Endothelial cell of umbilical vein (primary cell): Measurements from ENCODE around the gene CAPN8. TPM values are rescaled to one million over a fixed set of nuclear protein-coding genes. Genes with fewer than 3 reads are reported as not detected.

ENCODE experiments used
- BruUV-seq: library from RNA; stranded (reverse); fragments of 400-500 nt; replicated peaks from 2 replicates; lab custom pipeline; 2021; lab: Mats Ljungman, UMichigan
- CTCF ChIA-PET: fragments of 300-600, 350-600 bp; sonication (Branson Sonifier 250); formaldehyde crosslinking; loops from one replicate; lab custom pipeline; 2021; ENCODE audit warnings: antibody characterized with exemption, inconsistent platforms; lab: Charles Lee
- POLR2A ChIA-PET: fragments of 300-600, 350-600 bp; sonication (Branson Sonifier 250); formaldehyde crosslinking; loops from one replicate; lab custom pipeline; 2021; ENCODE audit warnings: antibody characterized with exemption, inconsistent platforms; lab: Charles Lee
- DNase-seq: peaks from one replicate; pipeline ENCODE4 v3.0.0-alpha.2; 2011; ENCODE audit warnings: low read depth, low spot score
- FAIRE-seq: peaks from 2 replicates; lab custom pipeline; 2011; peaks lifted over from hg19 to GRCh38; lab: Jason Lieb, UNC
- H2AFZ ChIP-seq: 2 replicates; pipeline ENCODE4 v1.6.0; 2012; ENCODE audit warnings: low read depth, low read length, control low read depth, inconsistent platforms
- H3K27ac ChIP-seq: 2 replicates; pipeline ENCODE4 v1.5.1; 2011; ENCODE audit warnings: low read depth, mild to moderate bottlenecking, control low read depth, low read length, moderate library complexity; ENCODE audit not compliant: insufficient read depth
- H3K27me3 ChIP-seq, 2 experiments: 2 replicates each; pipeline versions ENCODE4 v1.6.0 to v1.6.1; 2011; ENCODE audit warnings: low read length in 2 of 2, mixed read lengths in 1 of 2; ENCODE audit not compliant: control insufficient read depth in 2 of 2, insufficient read depth in 2 of 2
- H3K36me3 ChIP-seq, 2 experiments: 2 replicates in 1 of 2; 3 replicates in 1 of 2; pipeline ENCODE4 v1.5.1; 2011; ENCODE audit warnings: low read length in 2 of 2, mild to moderate bottlenecking in 1 of 2, moderate library complexity in 1 of 2; ENCODE audit not compliant: control insufficient read depth in 2 of 2, insufficient read depth in 2 of 2; ENCODE audit errors: extremely low read depth in 1 of 2
- H3K4me1 ChIP-seq: 3 replicates; pipeline ENCODE4 v1.5.1; 2011; ENCODE audit warnings: mild to moderate bottlenecking, low read length; ENCODE audit not compliant: control insufficient read depth, insufficient read depth; ENCODE audit errors: extremely low read depth
- H3K4me2 ChIP-seq: 2 replicates; pipeline ENCODE4 v1.6.1; 2011; ENCODE audit warnings: low read length, control low read depth, mixed read lengths; ENCODE audit not compliant: insufficient read depth
- H3K4me3 ChIP-seq, 3 experiments: fragments of 200-600 bp in 1 of 3; sonication (generic), shearing (Covaris generic) in 1 of 3; replicated peaks in 1 of 3; 2 replicates each; pipeline ENCODE4 v1.5.1; 2011 to 2016; ENCODE audit warnings: control low read depth in 3 of 3, low read length in 3 of 3, mild to moderate bottlenecking in 2 of 3, inconsistent platforms in 1 of 3, low read depth in 1 of 3, moderate library complexity in 1 of 3; ENCODE audit not compliant: insufficient read depth in 1 of 3
- H3K79me2 ChIP-seq: 2 replicates; pipeline ENCODE4 v1.6.0; 2012; ENCODE audit warnings: low read length, inconsistent platforms; ENCODE audit not compliant: control insufficient read depth, insufficient read depth
- H3K9ac ChIP-seq: replicated peaks from 2 replicates; pipeline ENCODE3; 2011; ENCODE audit warnings: low read length, control low read depth; ENCODE audit not compliant: insufficient read depth; ENCODE audit errors: extremely low read depth
- H3K9me1 ChIP-seq: replicated peaks from 3 replicates; pipeline ENCODE4 v1.6.0; 2011; ENCODE audit warnings: mild to moderate bottlenecking, low read length; ENCODE audit not compliant: control insufficient read depth, insufficient read depth; ENCODE audit errors: extremely low read depth
- H3K9me3 ChIP-seq: replicated peaks from 2 replicates; pipeline ENCODE4 v1.5.1; 2012; ENCODE audit warnings: low read length, inconsistent platforms; ENCODE audit not compliant: control insufficient read depth, insufficient read depth
- H4K20me1 ChIP-seq: replicated peaks from 2 replicates; pipeline ENCODE3; 2011; ENCODE audit warnings: mild to moderate bottlenecking, low read length; ENCODE audit not compliant: control insufficient read depth, insufficient read depth; ENCODE audit errors: extremely low read depth
- CTCF ChIP-seq, 2 donors: IDR thresholded peaks; 1 replicate in 1 of 2; 2 replicates in 1 of 2; pipeline ENCODE4 v1.5.1; 2011; ENCODE audit warnings: low read length in 2 of 2, mild to moderate bottlenecking in 2 of 2, moderate library complexity in 2 of 2, control low read depth in 1 of 2, inconsistent platforms in 1 of 2, low read depth in 1 of 2; ENCODE audit not compliant: insufficient read depth in 1 of 2; ENCODE audit errors: extremely low read depth in 1 of 2
- EZH2 ChIP-seq: IDR thresholded peaks from 2 replicates; pipeline ENCODE4 v1.6.1; 2012; ENCODE audit warnings: borderline replicate concordance, low read depth, mild to moderate bottlenecking, moderate library complexity, low read length, inconsistent platforms; ENCODE audit not compliant: severe bottlenecking
- FOS ChIP-seq: IDR thresholded peaks from 2 replicates; pipeline ENCODE4 v1.6.1; 2011; ENCODE audit warnings: mild to moderate bottlenecking, low read length, moderate library complexity, borderline replicate concordance; ENCODE audit not compliant: insufficient read depth
- GATA2 ChIP-seq: IDR thresholded peaks from 2 replicates; pipeline ENCODE4 v1.7.0; 2011; ENCODE audit warnings: low read depth, mild to moderate bottlenecking, moderate library complexity, mixed read lengths, low read length; ENCODE audit not compliant: insufficient read length, insufficient read depth
- JUN ChIP-seq: IDR thresholded peaks from 2 replicates; pipeline ENCODE4 v1.6.1; 2011; ENCODE audit warnings: borderline replicate concordance, low read depth; ENCODE audit not compliant: insufficient read length, insufficient read depth
- MAX ChIP-seq: IDR thresholded peaks from 2 replicates; pipeline ENCODE4 v1.6.1; 2011; ENCODE audit not compliant: insufficient read depth, insufficient read length
- MYC ChIP-seq: IDR thresholded peaks from one replicate; pipeline ENCODE4 v1.6.1; 2011; ENCODE audit warnings: mild to moderate bottlenecking, low read depth, low read length
- POLR2A ChIP-seq: IDR thresholded peaks from 2 replicates; pipeline ENCODE4 v1.6.1; 2012; ENCODE audit warnings: low read depth, mild to moderate bottlenecking, control low read depth, low read length
- POLR2AphosphoS5 ChIP-seq: IDR thresholded peaks from 2 replicates; pipeline ENCODE4 v1.6.1; 2012; ENCODE audit warnings: low read depth, mild to moderate bottlenecking, control low read depth, low read length, moderate library complexity; ENCODE audit not compliant: insufficient read depth
- dilution Hi-C: fragments of 300-500 bp; cut with MboI; formaldehyde crosslinking; loops from one replicate; pipeline ENCODE4 v1.15.0; 2019; ENCODE audit warnings: low sequenced_read_pairs; ENCODE audit not compliant: extremely low pct_ligation_motif_present
- intact Hi-C: fragments of 100-400 bp; cut with micrococcal nuclease; formaldehyde crosslinking; loops from one replicate; pipeline ENCODE4 v1.10.0; 2022
- polyA plus RNA-seq, 4 experiments: library from polyadenylated mRNA; depleted of rRNA in 3 of 4; stranded (reverse) in 3 of 4; unstranded in 1 of 4; fragments of >200 nt; gene quantifications; 2 replicates each; pipeline versions ENCODE4 v1.2.1 to v1.2.3, GENCODE V29; 2011 to 2012; ENCODE audit warnings: missing spikeins in 1 of 4
- total RNA-seq: library from RNA; stranded (reverse); gene quantifications from 2 replicates; pipeline ENCODE4 v1.2.3, GENCODE V29; 2021

Gene CAPN8
- total and polyA plus RNA-seq, 2 donors (not counting 3 experiments of a cell fraction or from before 2014, with no cell fraction given) = not detected

- Histone ChIP-seq H3K27me3 (peaks cover 6 to 17% of the 10 kb centered on the region in 2 experiments), H3K36me3 (no peaks in the 10 kb centered on the region), H4K20me1 (no peaks in the 10 kb centered on the region), H3K79me2 (no peaks in the 10 kb centered on the region), H3K4me1 (no peaks in the 10 kb centered on the region), H3K4me3 (no peak overlapping the region), H3K9me1 (no peaks in the 10 kb centered on the region), H3K4me2 (no peak overlapping the region), H3K27ac (no peak overlapping the region), H3K9me3 (no peaks in the 10 kb centered on the region), H2AFZ (no peak overlapping the region), H3K9ac (no peak overlapping the region)
- FAIRE-seq = no peak
- dilution Hi-C loops = no loop called here
- POLR2A ChIA-PET = no interaction called here
- intact Hi-C loops = loop anchor here (5.0 kb wide), 1 partner anchor 598 kb away; no protein-coding TSS in a partner anchor
- no TSS peak for BruUV-seq
- CTCF ChIA-PET = interaction anchor here (1.1 to 8.5 kb wide), 2 partner anchors 124 to 547 kb away, joined by 4 to 104 read pairs; no protein-coding TSS in a partner anchor
- TF ChIP-seq POLR2A (no peak), FOS (no peak), MYC (no peak), EZH2 (no peak), CTCF (IDR thresholded peaks at IDR 0.05; ENCODE audit: extremely low read depth in 1 of 2, insufficient read depth in 1 of 2, low read depth in 1 of 2, low read length in 2 of 2) (no peak), POLR2AphosphoS5 (no peak), JUN (no peak), MAX (no peak), GATA2 (no peak)
- no peak for DNase-seq
Measured at GRCh38 chr1:223680188-223680587, 14.7 kb upstream of the CAPN8 start.
